NCI-H345 treated with DMSO at 0.1 percent for 48 hours (cell line): ENCODE data around the gene LCTL.
"Not testable (repeated sequence)": the region's sequence is repeated elsewhere in the genome, so short reads cannot be mapped to it uniquely, and the experiment has no call there.

Experiments
- DNase-seq: peaks from one replicate; lab custom pipeline; 2025; ENCODE audit not compliant: unreplicated experiment; lab: John Stamatoyannopoulos, UW

The LCTL gene

GRCh38 chr15:66503041-66503648 is 62.7 kb downstream of the LCTL start:
- DNase-seq: not testable (repeated sequence)

- no peak for DNase-seq
Observed at GRCh38 chr15:66502491-66502890, 63.3 kb downstream of the LCTL start.

DNA sequence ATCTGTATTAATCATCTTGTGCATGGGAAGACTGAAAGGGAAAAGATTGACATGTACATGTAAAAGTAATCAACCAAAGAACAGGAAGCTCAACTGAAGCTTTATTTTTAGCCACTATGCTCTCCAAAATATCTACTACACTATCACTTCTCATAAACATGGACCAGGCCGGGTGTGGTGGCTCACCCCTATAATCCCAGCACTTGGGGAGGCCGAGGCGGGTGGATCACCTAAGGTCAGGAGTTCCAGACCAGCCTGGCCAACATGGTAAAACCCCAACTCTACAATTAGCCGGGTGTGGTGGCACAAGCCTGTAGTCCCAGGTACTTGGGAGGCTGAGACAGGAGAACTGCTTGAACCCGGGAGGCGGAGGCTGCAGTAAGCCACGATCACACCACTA is 65.5 kb downstream of the LCTL start:
- not testable (repeated sequence) for DNase-seq

GRCh38 chr15:66498501-66499386 is 67.1 kb downstream of the LCTL start:
- DNase-seq: no peak
